ENCODE measurements around the gene OBSCN.
"Not testable (repeated sequence)": the region's sequence is repeated elsewhere in the genome, so short reads cannot be mapped to it uniquely, and the experiment has no call there.

OBSCN gene

DNA sequence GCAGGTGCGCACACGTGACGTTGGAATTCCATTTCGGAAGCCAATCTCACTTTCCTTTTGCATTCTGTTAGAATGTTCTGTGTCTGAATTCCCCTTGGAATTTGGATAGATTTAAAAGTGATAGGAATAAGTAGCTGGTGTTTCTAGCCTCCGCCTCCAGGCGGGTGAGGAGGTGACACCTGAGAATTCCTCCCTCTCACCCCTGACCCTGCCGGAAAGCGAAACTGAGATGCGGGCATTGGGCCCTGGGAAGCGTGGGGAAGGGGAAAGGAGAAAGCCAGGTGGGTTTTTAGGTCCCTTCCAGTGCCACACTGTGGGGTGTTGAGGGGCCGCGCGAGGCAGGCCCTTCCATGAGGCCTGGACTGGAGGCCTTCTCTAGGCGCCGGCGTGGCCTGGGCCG is 61.6 kb downstream of the OBSCN start:
- H3K27ac ChIP-seq (ENCODE audit: low read depth, low read length); H3K4me3 ChIP-seq (ENCODE audit: low read depth, low read length); H3K27me3 ChIP-seq (ENCODE audit: control insufficient read depth, insufficient read depth, low read length); H3K36me3 ChIP-seq (ENCODE audit: control insufficient read depth, insufficient read depth, low read length); H3K9me3 ChIP-seq (ENCODE audit: control insufficient read depth, insufficient read depth, low read length); H3K4me1 ChIP-seq (ENCODE audit: control insufficient read depth, insufficient read depth, low read length); H3K9ac ChIP-seq (ENCODE audit: low read depth, low read length): not testable (repeated sequence)

DNA sequence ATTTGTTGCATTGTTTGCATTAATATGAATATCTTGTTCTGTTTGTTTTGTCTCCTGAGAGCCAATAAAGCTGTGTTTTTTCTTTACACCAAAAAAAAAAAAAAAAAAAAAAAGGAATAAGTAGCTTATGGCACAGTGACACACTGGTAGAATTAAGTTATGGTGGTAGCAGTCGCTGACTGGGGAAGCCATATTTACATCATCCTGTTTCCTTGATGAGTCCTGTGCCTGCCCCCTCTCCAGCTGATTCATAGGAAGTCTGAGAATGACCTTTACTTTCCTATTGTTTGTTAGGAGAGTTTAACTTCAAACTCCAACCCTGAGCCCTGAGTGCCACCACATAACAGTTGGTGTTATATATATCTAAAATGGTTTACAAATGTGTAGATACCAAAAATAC is 62.2 kb downstream of the OBSCN start:
- H3K4me1 ChIP-seq (ENCODE audit: control insufficient read depth, insufficient read depth, low read length) = no peaks in the 10 kb centered on the region
- 0 out of 2 replicates have a peak, but pooled peaks cover 5% of the 10 kb centered on the region for H3K36me3 ChIP-seq (ENCODE audit: control insufficient read depth, insufficient read depth, low read length)
- H3K4me3 ChIP-seq (ENCODE audit: low read depth, low read length) = no peak overlapping the region
- peaks cover 5% of the 10 kb centered on the region for H3K27me3 ChIP-seq (ENCODE audit: control insufficient read depth, insufficient read depth, low read length)
- H3K9me3 ChIP-seq (ENCODE audit: control insufficient read depth, insufficient read depth, low read length) = no peaks in the 10 kb centered on the region
- H3K27ac ChIP-seq (ENCODE audit: low read depth, low read length) = no peak overlapping the region
- H3K9ac ChIP-seq (ENCODE audit: low read depth, low read length) = no peak overlapping the region

DNA sequence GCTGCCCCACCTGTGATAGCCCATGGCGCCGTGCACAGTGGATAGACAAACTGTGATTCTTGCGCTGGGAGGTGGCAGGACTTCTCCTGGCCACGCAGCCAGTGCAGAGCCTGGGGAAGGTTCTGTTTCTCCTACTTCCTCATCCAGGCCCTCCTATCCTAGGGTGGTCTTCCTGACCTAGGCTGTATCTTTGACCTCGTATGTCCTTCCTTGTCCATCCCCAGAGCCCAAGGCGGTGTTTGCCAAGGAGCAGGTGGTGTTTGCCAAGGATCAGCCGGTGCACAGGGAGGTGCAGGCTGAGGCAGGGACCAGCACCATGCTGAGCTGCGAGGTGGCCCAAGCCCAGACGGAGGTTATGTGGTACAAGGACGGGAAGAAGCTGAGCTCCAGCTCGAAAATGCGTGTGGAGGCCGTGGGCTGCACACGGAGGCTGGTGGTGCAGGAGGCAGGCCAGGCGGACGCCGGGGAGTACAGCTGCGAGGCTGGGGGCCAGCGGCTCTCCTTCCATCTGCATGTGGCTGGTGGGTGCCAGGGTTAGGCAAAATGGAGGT is 63.9 kb downstream of the OBSCN start:
- Histone ChIP-seq H3K4me1 (ENCODE audit: control insufficient read depth, insufficient read depth, low read length) (0 out of 2 replicates have a peak, but pooled peaks cover 3% of the 10 kb centered on the region), H3K36me3 (ENCODE audit: control insufficient read depth, insufficient read depth, low read length) (0 out of 2 replicates have a peak, but pooled peaks cover 2% of the 10 kb centered on the region), H3K27me3 (ENCODE audit: control insufficient read depth, insufficient read depth, low read length) (peaks cover 10% of the 10 kb centered on the region), H3K4me3 (ENCODE audit: low read depth, low read length) (no peak overlapping the region), H3K9ac (ENCODE audit: low read depth, low read length) (no peak overlapping the region), H3K27ac (ENCODE audit: low read depth, low read length) (no peak overlapping the region), H3K9me3 (ENCODE audit: control insufficient read depth, insufficient read depth, low read length) (no peaks in the 10 kb centered on the region)

DNA sequence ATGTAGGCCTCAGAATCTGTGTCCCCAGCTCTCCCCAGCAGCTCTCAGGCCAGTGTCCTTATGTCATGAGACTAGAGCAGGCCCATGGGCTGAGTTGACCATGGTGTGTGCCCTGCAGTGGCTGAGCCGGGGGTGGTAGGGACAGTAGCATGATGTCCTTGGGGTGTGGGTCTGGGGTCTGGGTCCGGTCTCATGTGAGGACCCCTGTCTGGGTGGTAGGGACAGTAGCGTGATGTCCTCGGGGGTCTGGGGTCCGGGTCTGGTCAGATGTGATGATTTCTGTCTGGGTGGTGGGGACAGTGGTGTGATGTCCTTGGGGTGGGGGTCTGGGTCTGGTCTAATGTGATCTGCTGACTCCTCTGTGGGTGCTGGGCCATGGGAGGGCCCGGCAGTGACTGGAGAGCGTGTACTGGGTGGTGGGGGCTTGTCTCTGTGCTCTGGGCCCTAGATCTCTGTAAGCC is 64.5 kb downstream of the OBSCN start:
- no peak overlapping the region for H3K27ac ChIP-seq (ENCODE audit: low read depth, low read length)
- H3K9me3 ChIP-seq (ENCODE audit: control insufficient read depth, insufficient read depth, low read length) = no peaks in the 10 kb centered on the region
- H3K9ac ChIP-seq (ENCODE audit: low read depth, low read length) = no peak overlapping the region
- no peak overlapping the region for H3K4me3 ChIP-seq (ENCODE audit: low read depth, low read length)
- 0 out of 2 replicates have a peak, but pooled peaks cover 4% of the 10 kb centered on the region for H3K36me3 ChIP-seq (ENCODE audit: control insufficient read depth, insufficient read depth, low read length)
- peaks cover 10% of the 10 kb centered on the region for H3K27me3 ChIP-seq (ENCODE audit: control insufficient read depth, insufficient read depth, low read length)
- H3K4me1 ChIP-seq (ENCODE audit: control insufficient read depth, insufficient read depth, low read length) = 0 out of 2 replicates have a peak, but pooled peaks cover 6% of the 10 kb centered on the region

DNA sequence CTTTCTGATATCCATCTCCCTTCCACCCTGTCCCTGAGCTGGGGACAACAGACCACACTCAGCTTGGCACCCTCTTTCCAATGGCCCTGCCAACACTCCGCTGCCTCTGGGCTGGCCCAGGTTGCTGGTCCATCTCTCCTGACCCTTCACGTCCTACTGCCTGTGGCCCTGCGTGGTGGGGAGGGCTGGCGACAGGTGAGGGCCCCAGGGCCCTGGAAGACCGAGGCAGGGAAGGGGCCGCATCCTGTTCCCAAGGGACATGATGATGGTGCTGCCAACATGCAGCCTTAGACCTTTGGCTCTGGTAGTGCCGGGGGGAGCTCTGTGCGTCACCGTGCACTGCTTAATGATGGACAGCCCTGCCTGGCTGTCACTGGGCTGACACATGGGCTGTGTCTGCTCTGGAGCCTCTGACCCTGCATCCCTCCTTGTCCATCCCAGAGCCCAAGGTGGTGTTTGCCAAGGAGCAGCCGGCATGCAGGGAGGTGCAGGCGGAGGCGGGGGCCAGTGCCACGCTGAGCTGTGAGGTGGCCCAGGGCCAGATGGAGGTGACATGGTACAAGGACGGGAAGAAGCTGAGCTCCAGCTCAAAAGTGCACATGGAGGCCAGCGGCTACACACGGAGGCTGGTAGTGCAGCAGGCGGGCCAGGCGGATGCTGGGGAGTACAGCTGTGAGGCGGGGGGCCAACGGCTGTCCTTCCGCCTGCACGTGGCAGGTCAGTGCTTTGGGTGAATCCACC is 65.2 kb downstream of the OBSCN start:
- H3K4me1 ChIP-seq (ENCODE audit: control insufficient read depth, insufficient read depth, low read length) = 0 out of 2 replicates have a peak, but pooled peaks cover 6% of the 10 kb centered on the region
- H3K9ac ChIP-seq (ENCODE audit: low read depth, low read length) = no peak overlapping the region
- H3K9me3 ChIP-seq (ENCODE audit: control insufficient read depth, insufficient read depth, low read length) = no peaks in the 10 kb centered on the region
- H3K27me3 ChIP-seq (ENCODE audit: control insufficient read depth, insufficient read depth, low read length) = peaks cover 10% of the 10 kb centered on the region
- no peak overlapping the region for H3K27ac ChIP-seq (ENCODE audit: low read depth, low read length)
- no peak overlapping the region for H3K4me3 ChIP-seq (ENCODE audit: low read depth, low read length)
- H3K36me3 ChIP-seq (ENCODE audit: control insufficient read depth, insufficient read depth, low read length) = 0 out of 2 replicates have a peak, but pooled peaks cover 5% of the 10 kb centered on the region

DNA sequence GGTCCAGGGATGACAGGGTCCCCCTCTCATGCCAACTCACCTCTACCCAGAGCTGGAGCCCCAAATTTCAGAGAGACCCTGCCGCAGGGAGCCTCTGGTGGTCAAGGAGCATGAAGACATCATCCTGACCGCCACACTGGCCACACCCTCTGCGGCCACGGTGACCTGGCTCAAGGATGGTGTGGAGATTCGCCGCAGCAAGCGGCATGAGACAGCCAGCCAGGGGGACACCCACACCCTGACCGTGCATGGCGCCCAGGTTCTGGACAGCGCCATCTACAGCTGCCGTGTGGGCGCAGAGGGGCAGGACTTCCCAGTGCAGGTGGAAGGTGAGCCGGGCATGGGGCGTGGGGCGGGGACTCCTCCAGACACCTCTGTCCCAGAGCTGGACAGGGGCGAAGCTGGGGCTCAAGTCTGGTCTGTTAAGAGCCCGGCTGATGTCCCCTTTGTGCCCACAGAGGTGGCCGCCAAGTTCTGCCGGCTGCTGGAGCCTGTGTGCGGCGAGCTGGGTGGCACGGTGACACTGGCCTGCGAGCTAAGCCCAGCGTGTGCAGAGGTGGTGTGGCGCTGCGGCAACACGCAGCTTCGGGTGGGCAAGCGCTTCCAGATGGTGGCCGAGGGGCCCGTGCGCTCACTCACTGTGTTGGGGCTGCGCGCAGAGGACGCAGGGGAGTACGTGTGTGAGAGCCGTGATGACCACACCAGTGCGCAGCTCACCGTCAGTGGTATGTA is 66.0 kb downstream of the OBSCN start:
- Histone ChIP-seq H3K4me1 (ENCODE audit: control insufficient read depth, insufficient read depth, low read length) (0 out of 2 replicates have a peak, but pooled peaks cover 6% of the 10 kb centered on the region), H3K36me3 (ENCODE audit: control insufficient read depth, insufficient read depth, low read length) (peaks cover 10% of the 10 kb centered on the region), H3K9ac (ENCODE audit: low read depth, low read length) (no peak overlapping the region), H3K27ac (ENCODE audit: low read depth, low read length) (no peak overlapping the region), H3K27me3 (ENCODE audit: control insufficient read depth, insufficient read depth, low read length) (peaks cover 10% of the 10 kb centered on the region), H3K9me3 (ENCODE audit: control insufficient read depth, insufficient read depth, low read length) (no peaks in the 10 kb centered on the region), H3K4me3 (ENCODE audit: low read depth, low read length) (no peak overlapping the region)

DNA sequence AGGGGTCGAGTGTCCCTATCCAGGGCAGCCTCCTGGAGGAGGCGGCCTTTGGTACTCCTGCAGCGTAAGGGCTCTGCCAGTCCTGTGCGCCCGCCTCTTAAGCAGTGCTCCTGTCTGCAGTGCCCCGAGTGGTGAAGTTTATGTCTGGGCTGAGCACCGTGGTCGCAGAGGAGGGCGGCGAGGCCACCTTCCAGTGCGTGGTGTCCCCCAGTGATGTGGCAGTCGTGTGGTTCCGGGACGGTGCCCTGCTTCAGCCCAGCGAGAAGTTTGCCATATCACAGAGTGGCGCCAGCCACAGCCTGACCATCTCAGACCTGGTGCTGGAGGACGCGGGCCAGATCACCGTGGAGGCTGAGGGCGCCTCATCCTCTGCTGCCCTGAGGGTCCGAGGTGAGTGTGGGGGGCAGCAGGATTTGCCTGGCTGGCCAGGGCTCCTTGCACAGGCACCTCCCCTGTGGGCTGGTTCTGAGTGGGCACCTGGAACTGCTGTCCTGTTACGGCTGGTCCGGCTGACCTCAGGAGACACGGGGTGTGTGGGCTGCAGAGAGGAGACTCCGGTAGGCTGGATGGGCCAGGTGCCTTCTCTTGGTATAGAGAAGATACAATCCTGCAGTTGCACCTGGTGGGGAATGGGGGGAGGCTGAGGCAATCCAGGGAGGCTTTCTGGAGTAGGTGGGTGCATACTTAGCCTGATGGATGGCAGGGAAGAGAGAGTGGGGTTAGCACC is 66.8 kb downstream of the OBSCN start:
- no peak overlapping the region; the same call in 1 of the 2 replicates for H3K4me3 ChIP-seq (ENCODE audit: low read depth, low read length)

DNA sequence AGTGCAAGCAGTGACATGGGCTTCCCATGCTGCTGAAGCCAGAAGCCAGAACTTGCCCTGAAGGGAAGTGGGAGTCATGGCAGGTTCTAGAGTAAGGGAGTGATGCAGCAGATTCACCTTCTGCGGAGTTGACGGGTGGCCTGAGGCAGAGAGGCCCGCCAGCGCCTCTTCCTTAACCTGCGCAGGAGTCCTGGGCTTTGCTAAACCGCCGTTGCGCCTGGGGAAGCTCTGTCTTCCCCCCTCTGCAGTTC is 67.3 kb downstream of the OBSCN start:
- H3K9me3 ChIP-seq (ENCODE audit: control insufficient read depth, insufficient read depth, low read length) = no peaks in the 10 kb centered on the region
- peak overlapping the region; percentile 20 for H3K27ac ChIP-seq (ENCODE audit: low read depth, low read length)
- H3K27me3 ChIP-seq (ENCODE audit: control insufficient read depth, insufficient read depth, low read length) = peaks cover 10% of the 10 kb centered on the region
- H3K4me3 ChIP-seq (ENCODE audit: low read depth, low read length) = peak overlapping the region; percentile 69
- peak overlapping the region; percentile 35; the same call in 1 of the 2 replicates for H3K9ac ChIP-seq (ENCODE audit: low read depth, low read length)
- H3K36me3 ChIP-seq (ENCODE audit: control insufficient read depth, insufficient read depth, low read length) = peaks cover 18% of the 10 kb centered on the region
- 0 out of 2 replicates have a peak, but pooled peaks cover 6% of the 10 kb centered on the region for H3K4me1 ChIP-seq (ENCODE audit: control insufficient read depth, insufficient read depth, low read length)

More for the DNA sequence above, 66.8 kb downstream of the OBSCN start:
- Histone ChIP-seq H3K27ac (ENCODE audit: low read depth, low read length) (no peak overlapping the region), H3K36me3 (ENCODE audit: control insufficient read depth, insufficient read depth, low read length) (peaks cover 17% of the 10 kb centered on the region), H3K9me3 (ENCODE audit: control insufficient read depth, insufficient read depth, low read length) (no peaks in the 10 kb centered on the region), H3K9ac (ENCODE audit: low read depth, low read length) (no peak overlapping the region), H3K4me1 (ENCODE audit: control insufficient read depth, insufficient read depth, low read length) (0 out of 2 replicates have a peak, but pooled peaks cover 6% of the 10 kb centered on the region), H3K27me3 (ENCODE audit: control insufficient read depth, insufficient read depth, low read length) (peaks cover 10% of the 10 kb centered on the region)

DNA sequence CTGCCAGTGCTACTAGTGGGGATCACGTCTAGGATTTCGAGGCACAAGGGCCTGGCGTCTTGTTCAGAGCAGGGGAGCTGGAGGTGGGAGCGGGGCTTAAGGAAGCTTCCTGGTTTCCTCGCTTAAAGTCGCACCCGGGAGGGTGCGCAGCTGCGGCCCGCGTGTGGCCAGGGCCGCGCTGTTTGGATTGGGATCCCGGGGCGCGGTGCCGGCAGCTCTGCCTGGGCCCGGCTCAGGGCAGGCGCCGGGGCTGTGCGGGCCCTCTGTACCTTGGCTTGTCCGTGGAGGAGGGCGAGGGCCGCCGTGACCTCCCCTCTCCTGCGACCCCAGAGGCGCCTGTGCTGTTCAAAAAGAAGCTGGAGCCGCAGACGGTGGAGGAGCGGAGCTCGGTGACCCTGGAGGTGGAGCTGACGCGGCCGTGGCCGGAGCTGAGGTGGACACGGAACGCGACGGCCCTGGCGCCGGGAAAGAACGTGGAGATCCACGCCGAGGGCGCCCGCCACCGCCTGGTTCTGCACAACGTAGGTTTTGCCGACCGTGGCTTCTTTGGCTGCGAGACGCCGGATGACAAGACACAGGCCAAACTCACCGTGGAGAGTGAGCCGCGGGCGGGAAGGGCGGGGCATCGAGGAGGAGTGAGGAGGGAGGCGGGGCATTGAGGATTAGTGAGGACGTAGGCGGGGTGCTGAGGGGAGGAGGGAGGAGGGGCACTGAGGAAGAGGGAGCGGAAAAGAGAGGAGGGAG is 67.8 kb downstream of the OBSCN start:
- Histone ChIP-seq H3K9me3 (ENCODE audit: control insufficient read depth, insufficient read depth, low read length) (no peaks in the 10 kb centered on the region), H3K9ac (ENCODE audit: low read depth, low read length) (peak overlapping the region; percentile 35; the same call in 1 of the 2 replicates), H3K36me3 (ENCODE audit: control insufficient read depth, insufficient read depth, low read length) (peaks cover 21% of the 10 kb centered on the region), H3K27me3 (ENCODE audit: control insufficient read depth, insufficient read depth, low read length) (peaks cover 10% of the 10 kb centered on the region), H3K4me3 (ENCODE audit: low read depth, low read length) (peak overlapping the region; percentile 69), H3K4me1 (ENCODE audit: control insufficient read depth, insufficient read depth, low read length) (0 out of 2 replicates have a peak, but pooled peaks cover 6% of the 10 kb centered on the region), H3K27ac (ENCODE audit: low read depth, low read length) (peak overlapping the region; percentile 20)

DNA sequence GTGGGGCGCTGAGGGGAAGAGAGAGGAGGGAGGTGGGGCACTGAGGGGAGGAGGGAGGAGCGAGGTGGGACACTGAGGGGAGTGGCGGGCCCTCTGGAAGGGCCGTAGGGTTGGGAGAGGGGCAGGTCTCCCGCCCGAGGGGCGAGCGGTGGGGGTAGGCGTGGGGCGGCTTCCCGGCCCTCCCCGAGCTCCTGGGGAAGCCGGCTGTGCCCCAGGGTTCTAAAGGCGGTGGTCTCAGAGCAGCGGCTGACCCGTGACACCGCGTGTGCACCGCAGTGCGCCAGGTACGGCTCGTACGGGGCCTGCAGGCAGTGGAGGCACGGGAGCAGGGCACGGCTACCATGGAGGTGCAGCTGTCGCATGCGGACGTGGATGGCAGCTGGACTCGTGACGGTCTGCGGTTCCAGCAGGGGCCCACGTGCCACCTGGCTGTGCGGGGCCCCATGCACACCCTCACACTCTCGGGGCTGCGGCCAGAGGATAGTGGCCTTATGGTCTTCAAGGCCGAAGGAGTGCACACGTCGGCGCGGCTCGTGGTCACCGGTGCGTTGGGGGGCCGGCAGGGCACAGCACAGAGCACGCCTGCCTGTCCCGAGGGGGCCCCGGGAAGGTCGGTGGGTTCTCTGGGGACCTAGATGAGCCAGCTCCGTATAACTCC is 68.5 kb downstream of the OBSCN start:
- Histone ChIP-seq H3K27ac (ENCODE audit: low read depth, low read length) (no peak overlapping the region), H3K4me3 (ENCODE audit: low read depth, low read length) (peak overlapping the region; percentile 59), H3K36me3 (ENCODE audit: control insufficient read depth, insufficient read depth, low read length) (peaks cover 27% of the 10 kb centered on the region), H3K27me3 (ENCODE audit: control insufficient read depth, insufficient read depth, low read length) (peaks cover 10% of the 10 kb centered on the region), H3K9ac (ENCODE audit: low read depth, low read length) (no peak overlapping the region), H3K9me3 (ENCODE audit: control insufficient read depth, insufficient read depth, low read length) (no peaks in the 10 kb centered on the region), H3K4me1 (ENCODE audit: control insufficient read depth, insufficient read depth, low read length) (0 out of 2 replicates have a peak, but pooled peaks cover 6% of the 10 kb centered on the region)

Data from HUES48 (cell line).